HG02970 (cell line): ENCODE data around the gene PLXNA2.

ENCODE experiments used
- ATAC-seq: cut with Tn5 transposase; IDR thresholded peaks from one replicate; pipeline ENCODE4 v1.9.1; 2021; ENCODE audit warnings: mild to moderate bottlenecking, moderate library complexity, moderate number of reproducible peaks; ENCODE audit not compliant: unreplicated experiment, low FRiP score

PLXNA2 gene

GRCh38 chr1:208054911-208055379 is 189.2 kb downstream of the PLXNA2 start:
- ATAC-seq, result no peak

- ATAC-seq, result no peak
Measured at GRCh38 chr1:208054485-208054884, 189.7 kb downstream of the PLXNA2 start.

- ATAC-seq, result no peak
Measured at GRCh38 chr1:208053661-208054060, 190.5 kb downstream of the PLXNA2 start.

- ATAC-seq, result no peak
Measured at GRCh38 chr1:208052926-208053407, 191.2 kb downstream of the PLXNA2 start.

GRCh38 chr1:208052135-208052534 is 192.0 kb downstream of the PLXNA2 start:
- ATAC-seq, result no peak

GRCh38 chr1:208051651-208052050 is 192.5 kb downstream of the PLXNA2 start:
- no peak for ATAC-seq

- ATAC-seq, result no peak
Measured at GRCh38 chr1:208048904-208049303, 195.3 kb downstream of the PLXNA2 start.

- ATAC-seq, result no peak
Measured at GRCh38 chr1:208047975-208048374, 196.2 kb downstream of the PLXNA2 start.

GRCh38 chr1:208047476-208047934 is 196.7 kb downstream of the PLXNA2 start:
- no peak for ATAC-seq

- ATAC-seq, result no peak
Measured at GRCh38 chr1:208045463-208046260, 198.5 kb downstream of the PLXNA2 start.

- ATAC-seq, result no peak
Measured at GRCh38 chr1:208044589-208045462, 199.4 kb downstream of the PLXNA2 start.

GRCh38 chr1:208043691-208044181 is 200.4 kb downstream of the PLXNA2 start:
- ATAC-seq, result no peak

GRCh38 chr1:208042868-208043267 is 201.3 kb downstream of the PLXNA2 start:
- no peak for ATAC-seq

GRCh38 chr1:208042041-208042615 is 202.1 kb downstream of the PLXNA2 start:
- ATAC-seq, result no peak

- no peak for ATAC-seq
Measured at GRCh38 chr1:208041505-208041904, 202.7 kb downstream of the PLXNA2 start.

- no peak for ATAC-seq
Measured at GRCh38 chr1:208040821-208041297, 203.3 kb downstream of the PLXNA2 start.

- ATAC-seq, result no peak
Measured at GRCh38 chr1:208039536-208040332, 204.4 kb downstream of the PLXNA2 start.

- no peak for ATAC-seq
Measured at GRCh38 chr1:208038303-208038702, 205.9 kb downstream of the PLXNA2 start.

- ATAC-seq, result no peak
Measured at GRCh38 chr1:208036918-208037766, 207.0 kb downstream of the PLXNA2 start.
